Measurements from ENCODE around the gene MLEC.

The MLEC gene

DNA sequence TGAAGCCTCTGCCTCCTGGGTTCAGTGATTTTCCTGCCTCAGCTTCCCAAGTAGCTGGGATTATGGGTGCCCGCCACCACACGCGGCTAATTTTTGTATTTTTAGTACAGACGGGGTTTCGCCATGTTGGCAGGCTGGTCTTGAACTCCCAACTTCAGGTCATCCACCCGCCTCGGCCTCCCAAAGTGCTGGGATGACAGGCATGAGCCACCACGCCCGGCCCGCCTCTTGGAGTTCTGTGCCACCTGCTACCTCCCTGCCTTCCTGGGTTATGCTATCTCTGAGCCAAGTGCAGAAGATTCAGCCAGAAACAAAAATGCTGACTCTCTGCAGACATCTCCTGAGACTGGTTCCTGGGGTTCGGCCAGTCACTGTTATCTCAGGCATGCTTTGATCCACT is 33.3 kb upstream of the MLEC start:
- TF ChIP-seq, protein P1, sequence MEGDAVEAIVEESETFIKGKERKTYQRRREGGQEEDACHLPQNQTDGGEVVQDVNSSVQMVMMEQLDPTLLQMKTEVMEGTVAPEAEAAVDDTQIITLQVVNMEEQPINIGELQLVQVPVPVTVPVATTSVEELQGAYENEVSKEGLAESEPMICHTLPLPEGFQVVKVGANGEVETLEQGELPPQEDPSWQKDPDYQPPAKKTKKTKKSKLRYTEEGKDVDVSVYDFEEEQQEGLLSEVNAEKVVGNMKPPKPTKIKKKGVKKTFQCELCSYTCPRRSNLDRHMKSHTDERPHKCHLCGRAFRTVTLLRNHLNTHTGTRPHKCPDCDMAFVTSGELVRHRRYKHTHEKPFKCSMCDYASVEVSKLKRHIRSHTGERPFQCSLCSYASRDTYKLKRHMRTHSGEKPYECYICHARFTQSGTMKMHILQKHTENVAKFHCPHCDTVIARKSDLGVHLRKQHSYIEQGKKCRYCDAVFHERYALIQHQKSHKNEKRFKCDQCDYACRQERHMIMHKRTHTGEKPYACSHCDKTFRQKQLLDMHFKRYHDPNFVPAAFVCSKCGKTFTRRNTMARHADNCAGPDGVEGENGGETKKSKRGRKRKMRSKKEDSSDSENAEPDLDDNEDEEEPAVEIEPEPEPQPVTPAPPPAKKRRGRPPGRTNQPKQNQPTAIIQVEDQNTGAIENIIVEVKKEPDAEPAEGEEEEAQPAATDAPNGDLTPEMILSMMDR (IDR thresholded peaks at IDR 0.05; ENCODE audit: low read depth, low read length, missing control alignments), result no peak
- no peak for DNase-seq (ENCODE audit: low read depth)
- no peak overlapping the region for H3K4me3 ChIP-seq (ENCODE audit: low read depth, low read length)

DNA sequence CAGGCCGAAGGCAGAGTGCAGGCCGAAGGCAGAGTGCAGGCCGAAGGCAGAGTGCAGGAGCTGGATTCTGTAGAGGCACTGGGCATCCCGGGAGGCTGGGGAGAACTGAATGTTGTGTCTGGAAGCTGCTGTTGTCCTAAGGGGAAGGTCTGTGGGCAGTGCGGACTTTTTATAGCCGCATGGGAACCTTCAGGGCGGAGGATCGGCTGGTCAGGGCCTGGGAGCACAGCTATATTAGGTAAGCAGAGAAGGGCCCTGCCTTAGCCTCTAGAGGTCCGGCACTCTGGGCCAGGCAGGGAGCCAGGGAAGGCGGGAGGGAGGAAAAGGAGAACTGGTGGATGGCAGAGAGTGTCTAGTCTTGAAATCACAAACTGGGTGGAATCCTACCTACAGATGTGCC is 32.3 kb upstream of the MLEC start:
- DNase-seq (ENCODE audit: low read depth), result no peak

DNA sequence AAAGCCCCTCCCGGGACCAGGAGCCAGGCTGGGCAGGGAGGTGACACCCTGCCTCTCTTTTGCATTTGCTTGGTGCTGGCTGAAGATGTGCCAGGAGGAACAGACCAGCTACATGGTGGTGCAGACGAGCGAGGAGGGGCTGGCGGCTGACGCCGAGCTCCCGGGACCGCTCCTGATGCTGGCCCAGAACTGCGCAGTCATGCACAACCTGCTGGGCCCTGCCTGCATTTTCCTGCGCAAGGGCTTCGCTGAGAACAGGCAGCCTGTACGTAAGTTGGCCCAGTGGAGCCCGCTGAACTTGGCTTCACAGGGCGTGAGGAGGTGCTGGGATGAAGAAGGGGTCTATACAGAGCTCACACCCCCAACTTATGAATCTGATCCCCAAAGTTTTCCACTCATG is 30.9 kb upstream of the MLEC start:
- H3K4me3 ChIP-seq (ENCODE audit: low read depth, low read length), result no peak overlapping the region
- no peak for DNase-seq (ENCODE audit: low read depth)
- TF ChIP-seq, protein P1 (IDR thresholded peaks at IDR 0.05; ENCODE audit: low read depth, low read length, missing control alignments), result no peak

More for the DNA sequence above, 32.3 kb upstream of the MLEC start:
- TF ChIP-seq, protein P1 (IDR thresholded peaks at IDR 0.05; ENCODE audit: low read depth, low read length, missing control alignments), result no peak
- H3K4me3 ChIP-seq (ENCODE audit: low read depth, low read length), result no peak overlapping the region

DNA sequence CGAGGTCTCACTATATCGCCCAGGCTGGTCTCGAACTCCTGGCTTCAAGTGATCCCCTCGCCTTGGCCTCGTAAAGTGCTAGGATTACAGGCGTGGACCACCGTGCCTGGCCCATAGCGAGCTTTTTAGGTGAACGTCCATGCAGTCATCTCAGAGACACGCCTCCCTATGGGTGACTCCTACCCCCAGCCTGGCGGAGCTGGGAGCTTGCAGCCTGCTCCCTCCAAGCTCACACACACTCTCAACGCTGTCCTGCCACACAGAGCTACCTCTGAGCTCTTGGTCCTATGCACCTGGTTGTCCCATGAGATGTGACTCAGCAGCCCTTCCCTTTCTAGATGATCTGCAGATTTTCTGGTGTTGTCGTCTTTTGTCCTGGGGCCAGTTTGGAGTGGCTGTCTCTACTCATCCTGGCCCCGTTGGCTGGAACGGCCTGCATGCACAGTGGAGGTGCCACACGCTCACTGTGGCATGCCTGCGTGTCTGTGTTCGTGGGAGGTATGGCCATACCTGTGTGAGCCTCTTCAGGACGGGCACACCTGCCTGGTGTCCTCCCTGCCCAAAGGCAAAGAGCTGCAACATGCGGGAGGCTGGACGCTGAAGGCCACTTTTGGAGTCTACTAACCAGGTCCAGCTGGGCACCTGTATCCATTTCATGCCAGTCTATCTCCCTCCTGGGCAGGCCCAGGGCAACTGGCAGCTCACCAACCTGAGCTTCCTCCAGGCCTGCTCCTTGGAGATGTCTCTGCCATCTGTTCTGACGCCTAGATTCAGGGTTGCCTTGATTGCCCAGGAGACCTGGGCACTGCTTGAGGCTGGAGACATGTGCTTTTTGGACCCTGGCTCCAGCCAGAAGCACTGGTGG is 28.4 kb upstream of the MLEC start:
- TF ChIP-seq, protein P1 (IDR thresholded peaks at IDR 0.05; ENCODE audit: low read depth, low read length, missing control alignments), result no peak
- no peak overlapping the region for H3K4me3 ChIP-seq (ENCODE audit: low read depth, low read length)
- no peak for DNase-seq (ENCODE audit: low read depth)

DNA sequence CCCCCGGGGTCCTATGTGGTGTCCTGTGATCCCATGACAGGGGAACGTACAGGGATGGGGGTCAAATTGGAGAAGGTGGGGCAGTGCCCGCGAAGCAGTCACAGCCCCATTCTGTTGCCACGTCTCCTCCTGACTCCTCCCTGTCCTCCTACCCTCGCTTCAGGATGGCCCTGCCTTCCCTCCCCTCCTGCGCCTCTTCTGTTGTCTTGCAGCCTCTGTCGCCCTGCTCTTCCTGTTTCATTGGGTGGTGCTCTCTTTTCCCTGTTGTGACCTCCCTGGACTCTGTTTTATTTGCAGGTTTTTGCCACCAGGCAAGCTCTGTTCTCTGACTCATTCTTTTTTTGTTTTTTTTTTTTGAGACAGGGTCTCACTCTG is 27.8 kb upstream of the MLEC start:
- TF ChIP-seq, protein P1 (IDR thresholded peaks at IDR 0.05; ENCODE audit: low read depth, low read length, missing control alignments), result no peak
- DNase-seq (ENCODE audit: low read depth), result no peak
- H3K4me3 ChIP-seq (ENCODE audit: low read depth, low read length), result no peak overlapping the region

DNA sequence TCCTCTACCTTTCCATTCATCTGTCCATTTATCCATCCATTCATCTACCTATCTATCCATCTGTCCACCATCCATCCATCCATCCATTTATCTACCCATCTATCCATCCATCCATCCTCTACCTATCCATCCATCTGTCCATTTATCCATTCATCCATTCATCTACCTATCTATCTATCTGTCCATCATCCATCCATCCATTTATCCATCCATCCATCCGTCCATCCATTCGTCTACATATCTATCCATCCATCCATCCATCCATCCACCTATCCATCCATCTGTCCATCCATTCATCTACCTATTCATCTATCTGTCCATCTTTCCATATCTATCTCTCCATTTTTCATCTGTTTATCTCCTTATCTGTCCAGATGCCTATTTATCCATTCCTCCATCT is 25.5 kb upstream of the MLEC start:
- DNase-seq (ENCODE audit: low read depth), result no peak
- H3K4me3 ChIP-seq (ENCODE audit: low read depth, low read length), result no peak overlapping the region
- TF ChIP-seq, protein P1 (IDR thresholded peaks at IDR 0.05; ENCODE audit: low read depth, low read length, missing control alignments), result no peak

DNA sequence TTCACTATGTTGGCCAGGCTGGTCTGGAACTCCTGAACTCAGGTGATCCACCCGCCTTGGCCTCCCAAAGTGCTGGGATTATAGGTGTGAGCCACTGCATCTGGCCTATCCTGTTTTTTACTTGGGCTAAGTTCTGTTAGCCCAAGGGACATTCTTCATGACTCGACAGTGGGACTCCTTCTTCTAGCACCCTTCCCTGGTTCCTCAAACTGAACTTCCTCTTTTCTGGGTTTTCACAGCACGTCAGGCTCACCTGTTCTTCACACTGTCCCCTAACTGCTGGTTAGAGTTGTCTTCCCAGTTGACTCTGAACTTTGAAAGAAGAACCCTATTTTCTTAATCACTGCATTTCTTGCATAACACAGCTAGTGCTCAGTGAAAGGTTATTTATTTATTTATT is 24.1 kb upstream of the MLEC start:
- no peak for DNase-seq (ENCODE audit: low read depth)
- H3K4me3 ChIP-seq (ENCODE audit: low read depth, low read length), result no peak overlapping the region
- TF ChIP-seq, protein P1 (IDR thresholded peaks at IDR 0.05; ENCODE audit: low read depth, low read length, missing control alignments), result no peak
